Peyer's patch (tissue), 4 donors: ENCODE data around the gene CNGA1.

Source experiments
- CTCF ChIP-seq, 6 experiments: fragments of 450-650 bp in 4 of 6; fragments of 200-600 bp in 2 of 6; sonication (generic) in 1 of 6; IDR thresholded peaks; one replicate each; pipeline ENCODE4 v1.5.1; 2017 to 2019; ENCODE audit warnings: antibody characterized with exemption in 6 of 6, mild to moderate bottlenecking in 3 of 6, moderate library complexity in 1 of 6
- POLR2A ChIP-seq, 2 donors: fragments of 450-650 bp; IDR thresholded peaks; one replicate each; pipeline ENCODE4 v1.5.1; 2017; ENCODE audit warnings: antibody characterized with exemption in 2 of 2, mild to moderate bottlenecking in 2 of 2, moderate library complexity in 2 of 2

- no peak for TF ChIP-seq CTCF (IDR thresholded peaks at IDR 0.05)
- TF ChIP-seq POLR2A (IDR thresholded peaks at IDR 0.05), result no peak
Observed at GRCh38 chr4:48033412-48033811, 16.9 kb upstream of the CNGA1 start.
